SK-N-SH (cell line): ENCODE results near the gene LRR1. TPM values are rescaled to one million over a fixed set of nuclear protein-coding genes. Genes with fewer than 3 reads are reported as not detected.

Experiments used
- CTCF ChIA-PET: fragments of 300-600, 350-600 bp; formaldehyde crosslinking; extraction: SDS; loops from one replicate; lab custom pipeline; 2021; lab: Yijun Ruan, JAX
- POLR2A ChIA-PET: fragments of 350-600 bp; sonication (Branson Sonifier 250); formaldehyde crosslinking; extraction: SDS; loops from one replicate; lab custom pipeline; 2020; ENCODE audit warnings: antibody characterized with exemption, inconsistent platforms; lab: Yijun Ruan, JAX
- DNase-seq: peaks from one replicate; pipeline ENCODE4 v3.0.0; 2012
- H2AFZ ChIP-seq: fragments of 200-600 bp; sonication (generic); 2 replicates; pipeline ENCODE4 v1.8.1; 2016; ENCODE audit warnings: antibody characterized with exemption, mild to moderate bottlenecking, low read depth
- H3F3A ChIP-seq: fragments of 200-600 bp; sonication (generic); replicated peaks from 2 replicates; pipeline ENCODE3; 2016; ENCODE audit warnings: antibody characterized with exemption, mild to moderate bottlenecking; ENCODE audit not compliant: insufficient read depth
- H3K27ac ChIP-seq, 2 experiments: fragments of 200-500 bp in 1 of 2; fragments of 200-600 bp in 1 of 2; sonication (Bioruptor generic) in 1 of 2; sonication (generic), shearing (Covaris generic) in 1 of 2; 2 replicates each; pipeline versions ENCODE4 v1.5.1 to v1.6.1; 2014 to 2016; ENCODE audit warnings: low read depth in 2 of 2, inconsistent platforms in 1 of 2, low read length in 1 of 2, mild to moderate bottlenecking in 1 of 2, mixed read lengths in 1 of 2
- H3K27me3 ChIP-seq: fragments of 200-600 bp; sonication (generic), shearing (Covaris generic); 2 replicates; pipeline ENCODE4 v1.6.1; 2016; ENCODE audit warnings: mixed run types; ENCODE audit not compliant: insufficient read depth
- H3K36me3 ChIP-seq, 2 experiments: fragments of 200-500 bp in 1 of 2; fragments of 200-600 bp in 1 of 2; sonication (Bioruptor generic) in 1 of 2; sonication (generic) in 1 of 2; replicated peaks in 1 of 2; 2 replicates each; pipeline versions ENCODE3 to v1.5.1; 2014 to 2016; ENCODE audit warnings: low read length in 1 of 2, mild to moderate bottlenecking in 1 of 2; ENCODE audit not compliant: insufficient read depth in 2 of 2, control insufficient read depth in 1 of 2
- H3K4me1 ChIP-seq, 2 experiments: fragments of 200-500 bp in 1 of 2; fragments of 200-600 bp in 1 of 2; sonication (Bioruptor generic) in 1 of 2; sonication (generic), shearing (Covaris generic) in 1 of 2; 2 replicates each; pipeline versions ENCODE4 v1.5.1 to v1.6.1; 2014 to 2016; ENCODE audit warnings: low read depth in 1 of 2, low read length in 1 of 2, mixed run types in 1 of 2; ENCODE audit not compliant: insufficient read depth in 2 of 2, control insufficient read depth in 1 of 2
- H3K4me2 ChIP-seq: fragments of 200-600 bp; sonication (generic), shearing (Covaris generic); 2 replicates; pipeline ENCODE4 v1.6.1; 2017; ENCODE audit warnings: mixed run types
- H3K4me3 ChIP-seq, 2 experiments: fragments of 200-500 bp in 1 of 2; fragments of 200-600 bp in 1 of 2; sonication (Bioruptor generic) in 1 of 2; sonication (generic), shearing (Covaris generic) in 1 of 2; 2 replicates each; pipeline versions ENCODE4 v1.5.1 to v1.8.1; 2014 to 2016; ENCODE audit warnings: low read depth in 2 of 2, inconsistent platforms in 1 of 2, low read length in 1 of 2, mild to moderate bottlenecking in 1 of 2, mixed read lengths in 1 of 2, moderate library complexity in 1 of 2
- H3K79me2 ChIP-seq: fragments of 200-600 bp; sonication (generic); 2 replicates; pipeline ENCODE4 v1.8.1; 2017; ENCODE audit warnings: mild to moderate bottlenecking; ENCODE audit not compliant: insufficient read depth
- H3K9ac ChIP-seq: fragments of 200-600 bp; sonication (generic); 2 replicates; pipeline ENCODE4 v1.6.1; 2017; ENCODE audit warnings: mixed run types
- H3K9me2 ChIP-seq: fragments of 200-600 bp; sonication (generic); 2 replicates; pipeline ENCODE4 v1.6.1; 2017; ENCODE audit warnings: mixed run types
- H3K9me3 ChIP-seq: fragments of 200-600 bp; sonication (generic); 2 replicates; pipeline ENCODE4 v1.6.1; 2017; ENCODE audit warnings: mixed run types, mild to moderate bottlenecking, moderate library complexity
- H4K20me1 ChIP-seq: fragments of 200-600 bp; sonication (generic); 2 replicates; pipeline ENCODE4 v1.6.1; 2017; ENCODE audit warnings: mild to moderate bottlenecking, mixed run types; ENCODE audit not compliant: insufficient read depth
- CTCF ChIP-seq: fragments of 200-600 bp; sonication (generic); IDR thresholded peaks from 2 replicates; pipeline ENCODE4 v1.6.1; 2017; ENCODE audit warnings: antibody characterized with exemption, mild to moderate bottlenecking, moderate library complexity
- EP300 ChIP-seq, 2 experiments: IDR thresholded peaks; 2 replicates each; pipeline versions ENCODE4 v1.4.0 to v1.6.1; 2012; ENCODE audit warnings: borderline replicate concordance in 1 of 2, low read depth in 1 of 2, low read length in 1 of 2
- FOSL2 ChIP-seq: IDR thresholded peaks from 2 replicates; pipeline ENCODE4 v1.4.0; 2012; ENCODE audit warnings: low read depth, mild to moderate bottlenecking, moderate library complexity, borderline replicate concordance
- FOXJ3 ChIP-seq: sonication (generic); formaldehyde crosslinking; IDR thresholded peaks from 2 replicates; pipeline ENCODE4 v1.5.1; 2020; ENCODE audit warnings: mild to moderate bottlenecking, missing genetic modification reagents
- GABPA ChIP-seq: IDR thresholded peaks from 2 replicates; pipeline ENCODE4 v1.4.0; 2012; ENCODE audit warnings: low read depth, mild to moderate bottlenecking
- MAX ChIP-seq: IDR thresholded peaks from 2 replicates; pipeline ENCODE4 v1.4.0; 2012; ENCODE audit warnings: low read depth
- NFIC ChIP-seq: IDR thresholded peaks from 2 replicates; pipeline ENCODE4 v1.4.0; 2012; ENCODE audit warnings: borderline replicate concordance
- POLR2AphosphoS5 ChIP-seq: IDR thresholded peaks from 2 replicates; pipeline ENCODE4 v1.6.1; 2012; ENCODE audit warnings: low read depth, low read length
- REST ChIP-seq: IDR thresholded peaks from 2 replicates; pipeline ENCODE4 v1.6.1; 2012; ENCODE audit warnings: mild to moderate bottlenecking, low read depth, low read length, moderate library complexity
- RXRA ChIP-seq: IDR thresholded peaks from 2 replicates; pipeline ENCODE4 v1.4.0; 2012; ENCODE audit warnings: low read depth, mild to moderate bottlenecking, borderline replicate concordance
- TAF1 ChIP-seq: IDR thresholded peaks from 2 replicates; pipeline ENCODE4 v1.6.1; 2012; ENCODE audit warnings: low read depth, mild to moderate bottlenecking, low read length, moderate library complexity, borderline replicate concordance
- TCF12 ChIP-seq: IDR thresholded peaks from 2 replicates; pipeline ENCODE4 v1.4.0; 2012
- TEAD4 ChIP-seq: IDR thresholded peaks from 2 replicates; pipeline ENCODE4 v1.4.0; 2012; ENCODE audit warnings: mild to moderate bottlenecking, borderline replicate concordance; ENCODE audit not compliant: insufficient read depth
- USF2 ChIP-seq: fragments of 150-350 bp; IDR thresholded peaks from 2 replicates; pipeline ENCODE4 v1.6.1; 2017; ENCODE audit warnings: antibody characterized with exemption, low read length, low read depth, borderline replicate concordance
- YY1 ChIP-seq: IDR thresholded peaks from 2 replicates; pipeline ENCODE4 v1.4.0; 2012; ENCODE audit warnings: low read depth, mild to moderate bottlenecking
- WGBS: methylation state at CpG from one replicate; pipeline ENCODE4 v1.1.6; 2017; ENCODE audit warnings: low lambda C conversion rate; 5-methylcytosine and 5-hydroxymethylcytosine counted together
- polyA plus RNA-seq, 3 experiments: library from polyadenylated mRNA; depleted of rRNA; stranded (reverse); fragments of >200 nt; gene quantifications; 2 replicates each; pipeline ENCODE4 v1.2.3, GENCODE V29; 2012
- TF ChIP-seq, protein P1 (sequence below): fragments of 150-350 bp; IDR thresholded peaks from 2 replicates; pipeline ENCODE4 v1.6.1; 2016; ENCODE audit warnings: mild to moderate bottlenecking, low read depth, low read length

Gene LRR1
- polyA plus RNA-seq, 1 of the 3 experiments (the other 2 are of a cell fraction) = 9.3 TPM

DNA sequence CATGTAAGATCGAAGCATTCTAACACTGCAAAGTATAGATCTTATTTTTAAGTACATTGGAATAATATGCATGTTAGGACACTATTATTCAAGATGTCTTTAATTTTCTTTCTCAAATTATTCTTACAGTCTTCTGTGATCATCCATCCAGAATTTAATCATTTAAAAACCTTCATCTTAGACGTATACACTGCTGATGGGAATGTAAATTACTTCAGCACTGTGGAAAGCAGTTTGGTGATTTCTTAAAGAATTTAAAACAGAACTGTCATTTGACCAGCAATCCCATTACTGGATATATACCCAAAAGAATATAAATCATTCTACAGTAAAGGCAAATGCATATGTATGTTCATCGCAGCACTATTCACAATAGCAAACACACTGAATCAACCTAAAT is 9.4 kb upstream of the LRR1 start:
- Histone ChIP-seq H3K9ac (no peak overlapping the region), H3K9me2 (no peaks in the 10 kb centered on the region), H3F3A (peaks cover 25% of the 10 kb centered on the region), H2AFZ (no peak overlapping the region), H3K4me2 (no peak overlapping the region), H3K9me3 (no peaks in the 10 kb centered on the region), H3K4me3 (no peak overlapping the region), H3K4me1 (peaks cover 2 to 9% of the 10 kb centered on the region in 2 experiments; a peak in 2 of 4 replicates), H3K79me2 (peaks cover 18% of the 10 kb centered on the region), H3K27me3 (no peaks in the 10 kb centered on the region), H3K27ac (no peak overlapping the region), H3K36me3 (peaks cover 3 to 9% of the 10 kb centered on the region in 2 experiments), H4K20me1 (peaks cover 13% of the 10 kb centered on the region)
- ChIA-PET POLR2A (no interaction called here), CTCF (no interaction called here)
- DNase-seq = no peak
- 89% methylated on average over 3 of the region's 3 CpGs for WGBS
- TF ChIP-seq REST (no peak), TAF1 (no peak), USF2 (no peak), POLR2AphosphoS5 (no peak), GABPA (no peak), TEAD4 (no peak), RXRA (no peak), YY1 (no peak)
- TF ChIP-seq, protein P1, sequence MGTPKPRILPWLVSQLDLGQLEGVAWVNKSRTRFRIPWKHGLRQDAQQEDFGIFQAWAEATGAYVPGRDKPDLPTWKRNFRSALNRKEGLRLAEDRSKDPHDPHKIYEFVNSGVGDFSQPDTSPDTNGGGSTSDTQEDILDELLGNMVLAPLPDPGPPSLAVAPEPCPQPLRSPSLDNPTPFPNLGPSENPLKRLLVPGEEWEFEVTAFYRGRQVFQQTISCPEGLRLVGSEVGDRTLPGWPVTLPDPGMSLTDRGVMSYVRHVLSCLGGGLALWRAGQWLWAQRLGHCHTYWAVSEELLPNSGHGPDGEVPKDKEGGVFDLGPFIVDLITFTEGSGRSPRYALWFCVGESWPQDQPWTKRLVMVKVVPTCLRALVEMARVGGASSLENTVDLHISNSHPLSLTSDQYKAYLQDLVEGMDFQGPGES = no peak

DNA sequence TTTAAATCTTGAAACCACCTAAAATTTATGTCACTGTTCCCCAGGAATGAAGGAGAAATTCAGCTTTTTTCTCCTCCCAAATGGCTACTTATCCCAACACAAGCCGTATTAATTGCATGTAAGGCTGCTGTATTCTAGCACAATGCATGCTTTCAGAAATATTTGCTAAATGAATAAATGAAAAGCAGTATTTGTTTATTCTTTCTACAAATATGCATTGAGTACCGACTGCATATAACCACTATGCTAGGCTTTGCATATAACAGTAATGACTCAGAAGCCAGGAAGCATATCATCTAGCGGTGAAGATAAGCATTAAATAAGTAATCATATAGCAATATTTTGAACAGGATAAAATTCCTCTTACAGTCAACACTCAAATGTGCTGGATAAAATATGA is 5.7 kb upstream of the LRR1 start:
- no peaks in the 10 kb centered on the region for H3K36me3 ChIP-seq
- no peak overlapping the region for H2AFZ ChIP-seq
- peak; percentile 28; the same call in 1 of the 2 replicates for TF ChIP-seq FOSL2
- TF ChIP-seq MAX = no peak
- TF ChIP-seq FOXJ3 (CRISPR knock-in tag) = no peak
- TF ChIP-seq EP300 (IDR thresholded peaks at IDR 0.05; ENCODE audit: borderline replicate concordance in 1 of 2, low read depth in 1 of 2, low read length in 1 of 2) = no peak
- no peak for TF ChIP-seq TCF12
- no peak for TF ChIP-seq NFIC
- TF ChIP-seq CTCF = peak; percentile 16; the same call in 1 of the 2 replicates
- no peaks in the 10 kb centered on the region for H3K27me3 ChIP-seq
- peaks cover 2 to 8% of the 10 kb centered on the region in 2 experiments; a peak in 2 of 4 replicates for H3K4me1 ChIP-seq
- H3K9me3 ChIP-seq = no peaks in the 10 kb centered on the region
- H4K20me1 ChIP-seq = no peaks in the 10 kb centered on the region
- H3K9ac ChIP-seq = no peak overlapping the region
- WGBS = 29% methylated on average over 3 of the region's 3 CpGs
- H3K4me2 ChIP-seq = peak overlapping the region; percentile 59
- H3K79me2 ChIP-seq = peaks cover 14% of the 10 kb centered on the region
- H3K9me2 ChIP-seq = no peaks in the 10 kb centered on the region
- no peak for DNase-seq
- POLR2A ChIA-PET = no interaction called here
- H3K4me3 ChIP-seq = no peak overlapping the region
- H3K27ac ChIP-seq = peak overlapping the region in 1 of 2 experiments; percentile 49; a peak in 2 of 4 replicates
- CTCF ChIA-PET = no interaction called here
- H3F3A ChIP-seq = peaks cover 21% of the 10 kb centered on the region
